ENCODE results near the gene PGGHG. TPM values are rescaled to one million over a fixed set of nuclear protein-coding genes. Genes with fewer than 3 reads are reported as not detected.

PGGHG gene
- total RNA-seq, 4 donors from 2014 or later, result 8.5 to 35.3 (median 15.5) TPM

DNA sequence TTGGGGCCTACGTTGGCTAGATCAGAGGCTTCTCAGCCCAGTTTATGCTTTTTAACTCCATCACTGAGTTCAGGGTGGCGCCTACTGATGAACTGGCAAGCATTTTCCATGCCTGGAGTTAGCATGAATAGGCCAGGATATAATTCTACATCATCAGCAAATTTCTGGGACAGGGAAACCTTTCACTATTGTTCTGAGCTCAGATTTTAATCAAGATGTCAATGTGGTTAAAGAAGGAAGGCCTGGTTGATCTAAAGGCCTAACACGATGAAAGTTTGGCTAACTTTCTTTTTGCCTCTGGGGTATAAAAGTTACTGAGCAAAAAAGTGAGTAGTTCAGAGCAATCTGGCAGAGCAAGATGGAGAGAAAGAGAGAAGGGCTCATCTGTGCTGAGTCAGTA, 53.4 kb downstream of the PGGHG start:
- Histone ChIP-seq H3K9me3 (no peaks in the 10 kb centered on the region), H3K4me1 (no peaks in the 10 kb centered on the region), H3K36me3 (no peaks in the 10 kb centered on the region), H3K4me3 (no peak overlapping the region), H3K27ac (peak overlapping the region in 2 of 4 donors; percentile 17 to 53), H3K27me3 (no peaks in the 10 kb centered on the region)
- ATAC-seq, result no peak
- no peak for TF ChIP-seq EP300 (IDR thresholded peaks at IDR 0.05)
- no peak for TF ChIP-seq POLR2A (IDR thresholded peaks at IDR 0.05)
- TF ChIP-seq POLR2AphosphoS5 (IDR thresholded peaks at IDR 0.05), result no peak
- TF ChIP-seq, protein P1, sequence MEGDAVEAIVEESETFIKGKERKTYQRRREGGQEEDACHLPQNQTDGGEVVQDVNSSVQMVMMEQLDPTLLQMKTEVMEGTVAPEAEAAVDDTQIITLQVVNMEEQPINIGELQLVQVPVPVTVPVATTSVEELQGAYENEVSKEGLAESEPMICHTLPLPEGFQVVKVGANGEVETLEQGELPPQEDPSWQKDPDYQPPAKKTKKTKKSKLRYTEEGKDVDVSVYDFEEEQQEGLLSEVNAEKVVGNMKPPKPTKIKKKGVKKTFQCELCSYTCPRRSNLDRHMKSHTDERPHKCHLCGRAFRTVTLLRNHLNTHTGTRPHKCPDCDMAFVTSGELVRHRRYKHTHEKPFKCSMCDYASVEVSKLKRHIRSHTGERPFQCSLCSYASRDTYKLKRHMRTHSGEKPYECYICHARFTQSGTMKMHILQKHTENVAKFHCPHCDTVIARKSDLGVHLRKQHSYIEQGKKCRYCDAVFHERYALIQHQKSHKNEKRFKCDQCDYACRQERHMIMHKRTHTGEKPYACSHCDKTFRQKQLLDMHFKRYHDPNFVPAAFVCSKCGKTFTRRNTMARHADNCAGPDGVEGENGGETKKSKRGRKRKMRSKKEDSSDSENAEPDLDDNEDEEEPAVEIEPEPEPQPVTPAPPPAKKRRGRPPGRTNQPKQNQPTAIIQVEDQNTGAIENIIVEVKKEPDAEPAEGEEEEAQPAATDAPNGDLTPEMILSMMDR (IDR thresholded peaks at IDR 0.05), result no peak
- 66 to 76% methylated on average over 3 of the region's 3 CpGs for WGBS, 2 donors (ENCODE audit: low coverage in 1 of 2)

DNA sequence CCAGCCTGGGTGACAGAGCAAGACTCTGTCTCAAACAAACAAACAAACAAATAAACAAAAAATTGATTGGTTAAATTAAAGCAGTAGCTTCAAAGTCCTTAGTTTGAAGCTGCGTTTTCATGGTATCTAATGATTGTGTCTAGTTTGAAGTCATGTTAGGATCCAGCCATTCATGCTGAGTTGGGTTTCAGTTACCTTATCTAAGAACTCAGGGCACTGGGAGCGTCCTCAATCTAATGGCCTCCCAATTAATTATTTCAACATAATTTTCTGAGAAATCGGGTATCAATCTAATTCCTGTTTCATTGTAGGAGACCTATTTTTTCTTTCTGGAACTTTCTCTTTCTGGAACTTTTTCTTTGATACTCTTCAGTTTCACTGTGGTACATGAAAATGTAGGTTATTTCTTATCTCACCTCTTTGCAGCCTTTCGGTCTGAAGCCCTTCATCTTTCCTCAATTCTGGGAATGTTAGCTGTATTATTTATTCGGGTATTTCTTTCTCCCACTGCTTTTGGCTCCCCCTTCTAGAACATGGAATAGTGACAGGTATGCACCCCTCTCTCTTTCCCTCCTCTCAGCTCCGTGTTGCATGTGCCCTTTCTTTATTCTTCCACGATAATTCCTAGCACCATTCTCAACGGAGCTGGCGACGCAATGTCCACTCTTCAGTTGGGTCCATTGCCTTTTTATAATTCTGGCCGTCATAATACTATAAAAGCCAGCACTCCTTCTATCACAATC, 56.1 kb downstream of the PGGHG start:
- H3K27ac ChIP-seq, result no peak overlapping the region
- no peaks in the 10 kb centered on the region for H3K36me3 ChIP-seq
- H3K9me3 ChIP-seq, result no peaks in the 10 kb centered on the region
- no peak for ATAC-seq
- TF ChIP-seq POLR2A (IDR thresholded peaks at IDR 0.05) (no peak), POLR2AphosphoS5 (IDR thresholded peaks at IDR 0.05) (no peak), EP300 (IDR thresholded peaks at IDR 0.05) (no peak)
- TF ChIP-seq, protein P1 (IDR thresholded peaks at IDR 0.05), result no peak
- no peaks in the 10 kb centered on the region for H3K4me1 ChIP-seq
- no peaks in the 10 kb centered on the region for H3K27me3 ChIP-seq
- 90% methylated on average over 11 of the region's 11 CpGs for WGBS, 2 donors (ENCODE audit: low coverage in 1 of 2)
- H3K4me3 ChIP-seq, result no peak overlapping the region

Small RNAs within 50 kb of the gene (small RNA-seq; reads per million reads assigned to genes)
- gene AC136475.6, result 0 reads per million in 4 donors

Other genes with a start within 250 kb of the PGGHG start
- gene SCGB1C1, start 96.0 kb upstream of the PGGHG start, total RNA-seq, result not detected
- gene BET1L, start 81.7 kb upstream of the PGGHG start, total RNA-seq, result 10 to 100 TPM; 25.3 to 39.4 (median 27.6) TPM
- 100 to 1,000 TPM in 3 of 4 donors, 10 to 100 TPM in 1; 78.2 to 169 (median 135) TPM for gene RIC8A, start 81.4 kb upstream of the PGGHG start, total RNA-seq
- gene SIRT3, start 52.8 kb upstream of the PGGHG start, total RNA-seq, result 10 to 100 TPM; 12.7 to 24.1 (median 17.3) TPM
- gene PSMD13, start 52.1 kb upstream of the PGGHG start, total RNA-seq, result 100 to 1,000 TPM in 1 of 4 donors, 10 to 100 TPM in 3; 85.8 to 114 (median 93.5) TPM
- 1 to 10 TPM in 1 of 4 donors, under 1 TPM in 1, not detected in 2; 0.23 to 1.9 TPM for gene NLRP6, start 10.7 kb upstream of the PGGHG start, total RNA-seq
- gene IFITM5, start 10.4 kb downstream of the PGGHG start, total RNA-seq, result not detected
- 100 to 1,000 TPM in 3 of 4 donors, 10 to 100 TPM in 1; 89.3 to 183 (median 126) TPM for gene IFITM2, start 18.7 kb downstream of the PGGHG start, total RNA-seq
- 100 to 1,000 TPM in 3 of 4 donors, 10 to 100 TPM in 1; 29.9 to 138 (median 112) TPM for gene IFITM1, start 24.9 kb downstream of the PGGHG start, total RNA-seq
- gene IFITM3, start 31.7 kb downstream of the PGGHG start, total RNA-seq, result 100 to 1,000 TPM; 219 to 467 (median 305) TPM
- gene B4GALNT4, start 80.4 kb downstream of the PGGHG start, total RNA-seq, result 10 to 100 TPM in 1 of 4 donors, 1 to 10 TPM in 3; 3.2 to 10.6 (median 4.8) TPM
- gene PKP3, start 105.1 kb downstream of the PGGHG start, total RNA-seq, result 10 to 100 TPM in 1 of 4 donors, 1 to 10 TPM in 2, under 1 TPM in 1; 0.67 to 14.3 (median 2.3) TPM
- gene SIGIRR, start 125.9 kb downstream of the PGGHG start, total RNA-seq, result 10 to 100 TPM; 37.4 to 49.5 (median 44.8) TPM
- gene ANO9, start 152.9 kb downstream of the PGGHG start, total RNA-seq, result under 1 TPM in 3 of 4 donors, not detected in 1; 0.22 to 0.94 (median 0.47) TPM
- 10 to 100 TPM; 23.4 to 55.9 (median 43.1) TPM for gene PTDSS2, start 161.2 kb downstream of the PGGHG start, total RNA-seq
- gene RNH1, start 218.1 kb downstream of the PGGHG start, total RNA-seq, result 100 to 1,000 TPM; 243 to 354 (median 264) TPM
- 10 to 100 TPM; 41.1 to 68.0 (median 53.8) TPM for gene HRAS, start 246.4 kb downstream of the PGGHG start, total RNA-seq
- gene LRRC56, start 248.4 kb downstream of the PGGHG start, total RNA-seq, result under 1 TPM in 3 of 4 donors, not detected in 1; 0.13 to 0.69 (median 0.20) TPM